ENCODE results near the gene JPH2. TPM values are rescaled to one million over a fixed set of nuclear protein-coding genes. Genes with fewer than 3 reads are reported as not detected.

The JPH2 gene
- total RNA-seq, 1 donor from 2014 or later: under 0.01 TPM

- no peak for DNase-seq (ENCODE audit: low spot score in 2 of 2)
- no peak for FAIRE-seq
Observed at GRCh38 chr20:44166477-44166876, 20.5 kb downstream of the JPH2 start.

- FAIRE-seq: no peak
Observed at GRCh38 chr20:44166008-44166407, 21.0 kb downstream of the JPH2 start.

GRCh38 chr20:44160133-44160532, 26.9 kb downstream of the JPH2 start:
- DNase-seq (ENCODE audit: low spot score in 2 of 2) (no peak), FAIRE-seq (no peak)

More at GRCh38 chr20:44166008-44166407, 21.0 kb downstream of the JPH2 start:
- no peak for DNase-seq (ENCODE audit: low spot score in 2 of 2)

GRCh38 chr20:44159711-44160110, 27.3 kb downstream of the JPH2 start:
- FAIRE-seq: no peak
- no peak for DNase-seq (ENCODE audit: low spot score in 2 of 2)

- FAIRE-seq (no peak), DNase-seq (ENCODE audit: low spot score in 2 of 2) (no peak)
Observed at GRCh38 chr20:44159125-44159524, 27.9 kb downstream of the JPH2 start.

- FAIRE-seq: no peak
Observed at GRCh38 chr20:44157061-44157460, 29.9 kb downstream of the JPH2 start.

GRCh38 chr20:44154521-44155001, 32.4 kb downstream of the JPH2 start:
- no peak for DNase-seq (ENCODE audit: low spot score in 2 of 2)

More at GRCh38 chr20:44157061-44157460, 29.9 kb downstream of the JPH2 start:
- no peak for DNase-seq (ENCODE audit: low spot score in 2 of 2)

GRCh38 chr20:44153636-44154043, 33.3 kb downstream of the JPH2 start:
- FAIRE-seq: no peak
- DNase-seq (ENCODE audit: low spot score in 2 of 2): no peak

More at GRCh38 chr20:44154521-44155001, 32.4 kb downstream of the JPH2 start:
- no peak for FAIRE-seq

- no peak for DNase-seq (ENCODE audit: low spot score in 2 of 2)
- FAIRE-seq: no peak
Observed at GRCh38 chr20:44151621-44152416, 35.2 kb downstream of the JPH2 start.

- no peak for FAIRE-seq
Observed at GRCh38 chr20:44146272-44146671, 40.7 kb downstream of the JPH2 start.

GRCh38 chr20:44145131-44145775, 41.7 kb downstream of the JPH2 start:
- DNase-seq (ENCODE audit: low spot score in 2 of 2): no peak
- FAIRE-seq: no peak

More at GRCh38 chr20:44146272-44146671, 40.7 kb downstream of the JPH2 start:
- no peak for DNase-seq (ENCODE audit: low spot score in 2 of 2)

GRCh38 chr20:44143936-44144335, 43.1 kb downstream of the JPH2 start:
- FAIRE-seq: no peak
- DNase-seq (ENCODE audit: low spot score in 2 of 2): no peak

- no peak for FAIRE-seq
- no peak for DNase-seq (ENCODE audit: low spot score in 2 of 2)
Observed at GRCh38 chr20:44142413-44142812, 44.6 kb downstream of the JPH2 start.

GRCh38 chr20:44141873-44142272, 45.1 kb downstream of the JPH2 start:
- FAIRE-seq (no peak), DNase-seq (ENCODE audit: low spot score in 2 of 2) (no peak)

- DNase-seq (ENCODE audit: low spot score in 2 of 2) (no peak), FAIRE-seq (no peak)
Observed at GRCh38 chr20:44138867-44139266, 48.1 kb downstream of the JPH2 start.

GRCh38 chr20:44137266-44137801, 49.7 kb downstream of the JPH2 start:
- DNase-seq (ENCODE audit: low spot score in 2 of 2): no peak
- FAIRE-seq: no peak

- DNase-seq (ENCODE audit: low spot score in 2 of 2) (no peak), FAIRE-seq (no peak)
Observed at GRCh38 chr20:44136579-44137265, 50.3 kb downstream of the JPH2 start.

GRCh38 chr20:44135417-44136204, 51.4 kb downstream of the JPH2 start:
- FAIRE-seq: no peak
- no peak for DNase-seq (ENCODE audit: low spot score in 2 of 2)

GRCh38 chr20:44135012-44135412, 52.0 kb downstream of the JPH2 start:
- FAIRE-seq (no peak), DNase-seq (ENCODE audit: low spot score in 2 of 2) (no peak)

GRCh38 chr20:44133424-44133823, 53.6 kb downstream of the JPH2 start:
- DNase-seq (ENCODE audit: low spot score in 2 of 2) (no peak), FAIRE-seq (no peak)

Measured in frontal cortex (tissue), 4 donors.